IMR-90 (cell line): ENCODE data around the gene SFTA2. TPM values are rescaled to one million over a fixed set of nuclear protein-coding genes. Genes with fewer than 3 reads are reported as not detected.

Source experiments
- ATAC-seq: fragments of 200-7000 bp; cut with Tn5 transposase; 2 replicates; pipeline ENCODE4 v1.9.1; 2020; ENCODE audit warnings: low read depth, mild to moderate bottlenecking, moderate library complexity
- BruUV-seq: library from RNA; stranded (reverse); fragments of 400-500 nt; replicated peaks from 2 replicates; lab custom pipeline; 2021; lab: Mats Ljungman, UMichigan
- CTCF ChIA-PET: fragments of 300-600 bp; formaldehyde crosslinking; extraction: SDS; loops from one replicate; lab custom pipeline; 2021; ENCODE audit warnings: antibody characterized with exemption; lab: Yijun Ruan, JAX
- POLR2A ChIA-PET: fragments of 300-600 bp; sonication (Branson Sonifier 250); formaldehyde crosslinking; loops from one replicate; lab custom pipeline; 2022; ENCODE audit warnings: antibody characterized with exemption; ENCODE audit not compliant: unreplicated experiment; lab: Charles Lee
- DNase-seq: peaks from one replicate; pipeline ENCODE4 v3.0.0; 2013
- H2AFZ ChIP-seq: replicated peaks from 2 replicates; pipeline ENCODE3; 2013; ENCODE audit warnings: low read length, mild to moderate bottlenecking; ENCODE audit not compliant: poor library complexity
- H2AK5ac ChIP-seq: 2 replicates; pipeline ENCODE4 v1.6.1; 2013; ENCODE audit warnings: low read depth, low read length, inconsistent platforms
- H2AK9ac ChIP-seq: replicated peaks from 2 replicates; pipeline ENCODE3; 2013; ENCODE audit warnings: mild to moderate bottlenecking, low read depth, low read length, moderate library complexity; ENCODE audit not compliant: poor library complexity
- H2BK120ac ChIP-seq: 2 replicates; pipeline ENCODE4 v1.6.1; 2013; ENCODE audit warnings: low read depth, low read length, inconsistent platforms
- H2BK15ac ChIP-seq: 3 replicates; pipeline ENCODE4 v1.6.1; 2013; ENCODE audit warnings: low read depth, low read length, inconsistent platforms
- H2BK20ac ChIP-seq: 2 replicates; pipeline ENCODE4 v1.6.1; 2013; ENCODE audit warnings: low read depth, mild to moderate bottlenecking, inconsistent platforms, low read length, moderate library complexity
- H2BK5ac ChIP-seq: 2 replicates; pipeline ENCODE4 v1.6.1; 2013; ENCODE audit warnings: mild to moderate bottlenecking, low read depth, low read length, inconsistent platforms; ENCODE audit not compliant: poor library complexity, severe bottlenecking
- H3K14ac ChIP-seq: replicated peaks from 2 replicates; pipeline ENCODE4 v1.6.1; 2013; ENCODE audit warnings: low read depth, low read length, inconsistent platforms
- H3K18ac ChIP-seq: 2 replicates; pipeline ENCODE4 v1.6.1; 2013; ENCODE audit warnings: low read depth, low read length, control low read depth
- H3K23ac ChIP-seq: 2 replicates; pipeline ENCODE4 v1.6.1; 2013; ENCODE audit warnings: low read depth, low read length, inconsistent platforms
- H3K27ac ChIP-seq: 2 replicates; pipeline ENCODE4 v1.5.1; 2013; ENCODE audit warnings: mild to moderate bottlenecking, control low read depth, low read length; ENCODE audit not compliant: insufficient read depth
- H3K27me3 ChIP-seq: 2 replicates; pipeline ENCODE4 v1.6.1; 2013; ENCODE audit warnings: low read length; ENCODE audit not compliant: control insufficient read depth, insufficient read depth
- H3K36me3 ChIP-seq: 2 replicates; pipeline ENCODE4 v1.6.1; 2013; ENCODE audit warnings: low read length, mixed read lengths; ENCODE audit not compliant: control insufficient read depth, insufficient read depth
- H3K4ac ChIP-seq: 2 replicates; pipeline ENCODE4 v1.6.1; 2013; ENCODE audit warnings: low read depth, low read length, inconsistent platforms
- H3K4me1 ChIP-seq: 2 replicates; pipeline ENCODE4 v1.6.1; 2013; ENCODE audit warnings: low read length, mixed read lengths; ENCODE audit not compliant: control insufficient read depth, insufficient read depth
- H3K4me2 ChIP-seq: 2 replicates; pipeline ENCODE4 v1.6.1; 2013; ENCODE audit warnings: low read depth, mild to moderate bottlenecking, control low read depth, low read length, moderate library complexity
- H3K4me3 ChIP-seq: 2 replicates; pipeline ENCODE4 v1.5.1; 2013; ENCODE audit warnings: low read depth, mild to moderate bottlenecking, control low read depth, low read length, moderate library complexity; ENCODE audit not compliant: insufficient read depth
- H3K56ac ChIP-seq: 2 replicates; pipeline ENCODE4 v1.6.1; 2013; ENCODE audit warnings: low read length, inconsistent platforms; ENCODE audit not compliant: insufficient read depth; ENCODE audit errors: extremely low read depth
- H3K79me1 ChIP-seq, 2 experiments: 2 replicates each; pipeline ENCODE4 v1.6.1; 2013; ENCODE audit warnings: low read length in 2 of 2, inconsistent platforms in 1 of 2, low read depth in 1 of 2
- H3K9ac ChIP-seq: 2 replicates; pipeline ENCODE4 v1.6.1; 2013; ENCODE audit warnings: low read depth, low read length, control low read depth
- H3K9me1 ChIP-seq: 2 replicates; pipeline ENCODE4 v1.6.1; 2013; ENCODE audit warnings: low read length, inconsistent platforms; ENCODE audit not compliant: insufficient read depth
- H3K9me3 ChIP-seq: 2 replicates; pipeline ENCODE4 v1.6.1; 2013; ENCODE audit warnings: low read length; ENCODE audit not compliant: control insufficient read depth, insufficient read depth
- H4K20me1 ChIP-seq: 2 replicates; pipeline ENCODE4 v1.6.1; 2013; ENCODE audit warnings: low read length, inconsistent platforms; ENCODE audit not compliant: insufficient read depth
- H4K5ac ChIP-seq: 2 replicates; pipeline ENCODE4 v1.6.1; 2013; ENCODE audit warnings: mild to moderate bottlenecking, low read depth, low read length, control low read depth
- H4K8ac ChIP-seq, 2 experiments: 2 replicates each; pipeline ENCODE4 v1.6.1; 2013; ENCODE audit warnings: low read depth in 2 of 2, low read length in 2 of 2, control low read depth in 1 of 2, inconsistent platforms in 1 of 2
- H4K91ac ChIP-seq: 2 replicates; pipeline ENCODE4 v1.6.1; 2013; ENCODE audit warnings: low read depth, low read length, inconsistent platforms; ENCODE audit not compliant: insufficient read depth
- BHLHE40 ChIP-seq: fragments of 150-350 bp; IDR thresholded peaks from 2 replicates; pipeline ENCODE4 v1.6.1; 2016; ENCODE audit warnings: mild to moderate bottlenecking, low read depth, low read length
- CEBPB ChIP-seq: IDR thresholded peaks from 2 replicates; pipeline ENCODE4 v1.6.1; 2012; ENCODE audit warnings: low read depth, low read length, improper control_type of control experiment
- FOS ChIP-seq: fragments of 150-350 bp; IDR thresholded peaks from 2 replicates; pipeline ENCODE4 v1.6.1; 2016; ENCODE audit warnings: low read depth, low read length
- MAFK ChIP-seq: IDR thresholded peaks from 2 replicates; pipeline ENCODE4 v1.6.1; 2012; ENCODE audit warnings: low read depth, low read length, improper control_type of control experiment
- MAZ ChIP-seq: IDR thresholded peaks from 2 replicates; pipeline ENCODE4 v1.6.1; 2012; ENCODE audit warnings: low read depth, mild to moderate bottlenecking, low read length, improper control_type of control experiment, moderate library complexity, borderline replicate concordance
- MXI1 ChIP-seq: IDR thresholded peaks from 2 replicates; pipeline ENCODE4 v1.6.1; 2012; ENCODE audit warnings: low read depth, mild to moderate bottlenecking, low read length, moderate library complexity, borderline replicate concordance
- NFE2L2 ChIP-seq: fragments of 150-350 bp; IDR thresholded peaks from 2 replicates; pipeline ENCODE4 v1.6.1; 2016; ENCODE audit warnings: low read depth, mild to moderate bottlenecking, low read length
- POLR2A ChIP-seq: IDR thresholded peaks from 2 replicates; pipeline ENCODE4 v1.6.1; 2012; ENCODE audit warnings: mild to moderate bottlenecking, low read depth, low read length
- RAD21 ChIP-seq: IDR thresholded peaks from 2 replicates; pipeline ENCODE4 v1.6.1; 2012; ENCODE audit warnings: low read length, improper control_type of control experiment
- RCOR1 ChIP-seq: IDR thresholded peaks from 2 replicates; pipeline ENCODE4 v1.6.1; 2012; ENCODE audit warnings: mild to moderate bottlenecking, low read length, improper control_type of control experiment; ENCODE audit not compliant: insufficient replicate concordance
- RFX5 ChIP-seq: IDR thresholded peaks from 2 replicates; pipeline ENCODE4 v1.8.0; 2012; ENCODE audit warnings: low read depth, mild to moderate bottlenecking, low read length, moderate library complexity
- SMC3 ChIP-seq: fragments of 150-350 bp; IDR thresholded peaks from 2 replicates; pipeline ENCODE4 v1.6.1; 2016; ENCODE audit warnings: low read depth, mild to moderate bottlenecking, antibody characterized with exemption, low read length, moderate library complexity
- WGBS, 2 experiments: methylation state at CpG; one replicate each; pipeline versions ENCODE4 v1.1.5 to v1.1.7; 2013; ENCODE audit warnings: missing lambda C conversion rate in 2 of 2; ENCODE audit not compliant: insufficient read length in 1 of 2; ENCODE audit errors: extremely low coverage in 2 of 2; 5-methylcytosine and 5-hydroxymethylcytosine counted together
- dilution Hi-C: fragments of 300-500 bp; cut with HindIII; formaldehyde crosslinking; loops from one replicate; pipeline ENCODE4 v1.14.3; 2018; ENCODE audit warnings: low sequenced_read_pairs; ENCODE audit not compliant: unreplicated experiment
- in situ Hi-C: fragments of 300-500 bp; cut with MboI; formaldehyde crosslinking; loops from 3 replicates; pipeline ENCODE4 v1.14.3; 2019; ENCODE audit warnings: low sequenced_read_pairs, inconsistent platforms, mixed read lengths
- intact Hi-C: fragments of 100-400 bp; cut with micrococcal nuclease; formaldehyde crosslinking; loops from 2 replicates; pipeline ENCODE4 v1.10.0; 2022
- polyA plus RNA-seq, 3 experiments: library from polyadenylated mRNA; depleted of rRNA; stranded (reverse); fragments of >200 nt; gene quantifications; 2 replicates each; pipeline ENCODE4 v1.2.3, GENCODE V29; 2012; ENCODE audit warnings: low replicate concordance in 1 of 3
- total RNA-seq: library from RNA; depleted of rRNA; stranded (reverse); fragments of >200 nt; gene quantifications from 2 replicates; pipeline ENCODE4 v1.2.3, GENCODE V29; 2012
- TF ChIP-seq, protein P1 (sequence below): conservative IDR thresholded peaks from 2 replicates; pipeline ENCODE4 v1.5.1; 2012; ENCODE audit warnings: mild to moderate bottlenecking, low read depth, low read length, improper control_type of control experiment

Gene SFTA2
- total and polyA plus RNA-seq, 2 of the 4 experiments (the other 2 are of a cell fraction): not detected

DNA sequence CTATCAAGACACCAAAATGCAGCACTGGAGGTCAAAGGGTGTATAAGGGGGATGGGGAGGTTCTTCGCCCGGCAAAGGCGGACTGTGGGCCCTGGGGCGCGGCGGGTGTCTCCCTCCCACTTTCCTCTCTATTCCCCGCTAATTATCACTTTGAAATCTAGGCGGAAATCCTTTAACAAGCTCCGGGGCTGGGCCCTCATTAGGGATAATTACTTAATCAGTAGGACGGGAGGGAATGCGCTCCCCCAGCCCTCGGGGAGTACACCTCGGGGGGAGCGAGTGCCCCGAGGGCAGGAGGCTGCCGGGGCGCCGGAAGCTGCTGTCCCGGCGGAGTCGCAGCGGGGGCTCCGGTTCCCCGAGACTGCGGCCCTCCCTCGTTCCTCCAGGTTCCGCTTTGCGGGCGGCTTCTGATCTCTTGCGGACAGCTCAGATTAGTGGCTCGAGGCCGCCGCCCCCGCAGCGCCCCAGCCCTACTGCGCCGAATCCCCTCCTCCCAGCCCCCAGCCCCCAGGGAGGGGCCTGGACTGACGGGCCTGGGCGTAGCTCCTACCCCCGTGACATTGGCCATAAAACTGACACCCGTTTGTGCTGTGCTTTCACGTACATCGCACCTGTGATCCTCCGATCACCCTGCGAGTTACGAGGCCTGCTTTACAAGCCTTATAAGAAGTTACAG lies 23.5 kb upstream of the SFTA2 start (continued):
- TF ChIP-seq SMC3: no peak

DNA sequence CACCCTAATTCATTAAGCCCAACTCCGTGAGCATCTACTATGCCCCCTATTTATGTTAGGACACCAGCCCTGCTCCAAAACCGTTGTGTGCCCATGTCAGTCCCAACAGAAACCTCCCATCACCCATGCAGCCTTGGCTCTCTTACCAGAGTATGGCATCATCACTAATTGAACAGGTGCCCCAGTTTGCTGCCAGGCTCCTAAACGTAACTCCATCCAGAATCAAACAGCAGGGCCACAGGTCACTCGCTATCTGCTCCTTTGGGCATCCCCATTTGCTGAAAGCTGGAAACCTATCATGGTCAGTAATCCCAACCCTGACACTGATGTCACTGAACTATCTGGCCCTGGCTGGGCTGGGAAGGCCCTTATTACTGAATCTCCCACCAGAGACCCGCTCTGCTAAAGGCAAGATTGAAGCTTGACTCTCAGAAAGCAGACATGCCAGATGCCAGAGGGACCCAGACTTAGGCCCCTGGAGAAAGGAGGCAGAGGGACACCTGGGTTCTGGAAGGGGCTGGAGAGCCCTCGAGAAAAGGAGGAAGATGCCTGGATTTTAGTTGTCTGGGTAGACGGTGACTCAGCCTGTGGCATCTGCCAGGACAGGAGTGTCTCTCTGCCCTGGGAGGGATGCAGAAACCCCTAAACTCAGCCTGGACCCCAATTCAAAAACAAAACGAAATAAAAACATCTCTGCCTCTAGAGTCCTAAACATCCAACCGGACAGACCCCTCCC lies 22.8 kb upstream of the SFTA2 start:
- ChIA-PET CTCF (interaction anchor here (1.2 kb wide), 1 partner anchor 41 kb away, joined by 3 read pairs; no protein-coding TSS in a partner anchor), POLR2A (no interaction called here)
- in situ Hi-C loops: no loop called here
- TF ChIP-seq FOS (no peak), MXI1 (no peak), RCOR1 (no peak), SMC3 (no peak), BHLHE40 (no peak), CEBPB (no peak), RAD21 (no peak), RFX5 (no peak), MAZ (no peak), NFE2L2 (no peak), MAFK (no peak), POLR2A (no peak)
- TF ChIP-seq, protein P1, sequence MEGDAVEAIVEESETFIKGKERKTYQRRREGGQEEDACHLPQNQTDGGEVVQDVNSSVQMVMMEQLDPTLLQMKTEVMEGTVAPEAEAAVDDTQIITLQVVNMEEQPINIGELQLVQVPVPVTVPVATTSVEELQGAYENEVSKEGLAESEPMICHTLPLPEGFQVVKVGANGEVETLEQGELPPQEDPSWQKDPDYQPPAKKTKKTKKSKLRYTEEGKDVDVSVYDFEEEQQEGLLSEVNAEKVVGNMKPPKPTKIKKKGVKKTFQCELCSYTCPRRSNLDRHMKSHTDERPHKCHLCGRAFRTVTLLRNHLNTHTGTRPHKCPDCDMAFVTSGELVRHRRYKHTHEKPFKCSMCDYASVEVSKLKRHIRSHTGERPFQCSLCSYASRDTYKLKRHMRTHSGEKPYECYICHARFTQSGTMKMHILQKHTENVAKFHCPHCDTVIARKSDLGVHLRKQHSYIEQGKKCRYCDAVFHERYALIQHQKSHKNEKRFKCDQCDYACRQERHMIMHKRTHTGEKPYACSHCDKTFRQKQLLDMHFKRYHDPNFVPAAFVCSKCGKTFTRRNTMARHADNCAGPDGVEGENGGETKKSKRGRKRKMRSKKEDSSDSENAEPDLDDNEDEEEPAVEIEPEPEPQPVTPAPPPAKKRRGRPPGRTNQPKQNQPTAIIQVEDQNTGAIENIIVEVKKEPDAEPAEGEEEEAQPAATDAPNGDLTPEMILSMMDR: no peak

More for the DNA sequence above, 22.8 kb upstream of the SFTA2 start:
- Histone ChIP-seq H3K4me1 (no peaks in the 10 kb centered on the region), H3K9ac (no peak overlapping the region), H3K23ac (no peak overlapping the region; the same call in 1 of the 2 replicates), H2BK20ac (no peak overlapping the region), H2AK9ac (no peak overlapping the region), H2BK15ac (no peak overlapping the region), H3K27ac (no peak overlapping the region), H3K4ac (no peak overlapping the region), H3K27me3 (peaks cover 71% of the 10 kb centered on the region), H3K36me3 (no peaks in the 10 kb centered on the region), H4K91ac (no peak overlapping the region), H4K5ac (no peak overlapping the region), H3K4me3 (no peak overlapping the region), H3K9me3 (peaks cover 6% of the 10 kb centered on the region), H2AFZ (peak overlapping the region; percentile 81), H3K4me2 (no peak overlapping the region), H4K8ac (no peak overlapping the region), H2BK120ac (no peak overlapping the region), H3K79me1 (no peaks in the 10 kb centered on the region), H3K14ac (no peak overlapping the region), H2AK5ac (no peak overlapping the region), H2BK5ac (no peak overlapping the region), H3K18ac (no peak overlapping the region), H4K20me1 (no peaks in the 10 kb centered on the region), H3K9me1 (peaks cover 6% of the 10 kb centered on the region; the same call in 1 of the 2 replicates), H3K56ac (no peak overlapping the region)
- BruUV-seq: no TSS peak
- ATAC-seq: no peak
- no CpG with 5 or more reads among the region's 9 CpGs for WGBS, 2 experiments
- intact Hi-C loops (no loop called here), dilution Hi-C loops (no loop called here)
- no peak for DNase-seq
